A172 (cell line): ENCODE data around the gene RPS28. TPM values are rescaled to one million over a fixed set of nuclear protein-coding genes. Genes with fewer than 3 reads are reported as not detected.
"Not testable (repeated sequence)": the region's sequence is repeated elsewhere in the genome, so short reads cannot be mapped to it uniquely, and the experiment has no call there.

ENCODE experiments used
- DNase-seq: peaks from one replicate; pipeline ENCODE4 v3.0.0-alpha.2; 2015; ENCODE audit warnings: low spot score
- total RNA-seq: library from RNA; depleted of rRNA; stranded (reverse); fragments of >200 nt; shearing (Covaris generic); gene quantifications from 2 replicates; pipeline ENCODE4 v1.2.3, GENCODE V29; 2014; rRNA removed

The RPS28 gene
- 193 and 479 TPM in 2 replicates for total RNA-seq

GRCh38 chr19:8321067-8321985 lies at the start of gene RPS28, which contains the start of gene NDUFA7:
Gene RPS28 (plus strand): TSS chr19:8321496. CDS start chr19:8321531, 35 bp downstream.
Gene NDUFA7 (minus strand): TSS chr19:8321375. CDS start chr19:8321358, 17 bp downstream.
- DNase-seq, result peak; percentile 94

- not testable (repeated sequence) for DNase-seq
Observed at GRCh38 chr19:8276508-8276907, 44.8 kb upstream of the RPS28 start.

- DNase-seq, result not testable (repeated sequence)
Observed at GRCh38 chr19:8291337-8291736, 30.0 kb upstream of the RPS28 start.

- no peak for DNase-seq
Observed at GRCh38 chr19:8302357-8302691, 19.0 kb upstream of the RPS28 start.

GRCh38 chr19:8302734-8303133 lies 18.6 kb upstream of the RPS28 start:
- DNase-seq, result no peak

GRCh38 chr19:8304841-8305621 lies 16.3 kb upstream of the RPS28 start:
- DNase-seq, result no peak

- DNase-seq, result no peak
Observed at GRCh38 chr19:8305798-8306197, 15.5 kb upstream of the RPS28 start.

GRCh38 chr19:8306235-8307054 lies 14.9 kb upstream of the RPS28 start:
- DNase-seq, result no peak

- DNase-seq, result no peak
Observed at GRCh38 chr19:8307400-8307964, 13.8 kb upstream of the RPS28 start.

- DNase-seq, result peak; percentile 83
Observed at GRCh38 chr19:8307965-8308866, 13.1 kb upstream of the RPS28 start, which contains the start of gene CD320. Gene CD320 (minus strand): TSS chr19:8308358. CDS start chr19:8308290, 68 bp downstream.

- DNase-seq, result no peak
Observed at GRCh38 chr19:8308891-8309291, 12.4 kb upstream of the RPS28 start.

GRCh38 chr19:8310342-8311055 lies 10.8 kb upstream of the RPS28 start:
- no peak for DNase-seq

- no peak for DNase-seq
Observed at GRCh38 chr19:8311461-8312260, 9.6 kb upstream of the RPS28 start.

GRCh38 chr19:8314981-8315640 lies 6.2 kb upstream of the RPS28 start:
- not testable (repeated sequence) for DNase-seq

GRCh38 chr19:8316351-8317125 lies 4.8 kb upstream of the RPS28 start:
- DNase-seq, result no peak

- not testable (repeated sequence) for DNase-seq
Observed at GRCh38 chr19:8318835-8319234, 2.5 kb upstream of the RPS28 start.

- DNase-seq, result no peak
Observed at GRCh38 chr19:8319807-8320520, 1.3 kb upstream of the RPS28 start.
